GM21529 (cell line): ENCODE data around the gene FXR2.
"Not testable (repeated sequence)": the region's sequence is repeated elsewhere in the genome, so short reads cannot be mapped to it uniquely, and the experiment has no call there.

Experiments
- ATAC-seq: cut with Tn5 transposase; IDR thresholded peaks from one replicate; pipeline ENCODE4 v1.9.1; 2021; ENCODE audit not compliant: unreplicated experiment

Gene FXR2

DNA sequence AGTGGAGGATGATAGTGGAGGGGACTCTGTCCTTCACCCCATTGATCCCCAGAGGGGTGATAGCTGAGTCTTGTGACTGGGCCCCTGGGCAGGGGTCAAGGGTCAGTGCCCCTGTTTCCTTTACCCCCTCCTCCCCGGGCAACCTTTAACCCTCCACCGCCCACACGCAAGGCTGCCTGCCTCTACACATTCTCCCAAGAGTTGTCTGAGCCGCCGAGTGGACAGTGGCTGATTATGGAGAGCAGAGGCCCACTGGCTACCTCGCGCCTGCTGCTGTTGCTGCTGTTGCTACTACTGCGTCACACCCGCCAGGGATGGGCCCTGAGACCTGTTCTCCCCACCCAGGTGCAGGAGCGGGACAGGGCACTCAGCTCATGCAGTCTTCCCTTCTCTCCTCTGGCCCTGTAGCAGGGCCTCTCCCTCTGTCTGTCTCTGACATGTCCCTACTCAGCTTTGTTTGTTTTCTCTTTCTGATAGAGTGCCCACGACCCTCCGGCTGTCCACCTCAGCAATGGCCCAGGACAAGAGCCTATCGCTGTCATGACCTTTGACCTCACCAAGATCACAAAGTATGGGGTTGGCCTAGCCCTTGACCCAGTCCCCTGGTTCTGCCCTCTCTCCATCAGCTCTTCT lies 15.4 kb upstream of the FXR2 start, which contains the start of gene SHBG:
TSS of gene SHBG (plus strand) at position 197 of the 633 bp plus-strand sequence. CDS start at position 235, 38 bp downstream.
- no peak for ATAC-seq

DNA sequence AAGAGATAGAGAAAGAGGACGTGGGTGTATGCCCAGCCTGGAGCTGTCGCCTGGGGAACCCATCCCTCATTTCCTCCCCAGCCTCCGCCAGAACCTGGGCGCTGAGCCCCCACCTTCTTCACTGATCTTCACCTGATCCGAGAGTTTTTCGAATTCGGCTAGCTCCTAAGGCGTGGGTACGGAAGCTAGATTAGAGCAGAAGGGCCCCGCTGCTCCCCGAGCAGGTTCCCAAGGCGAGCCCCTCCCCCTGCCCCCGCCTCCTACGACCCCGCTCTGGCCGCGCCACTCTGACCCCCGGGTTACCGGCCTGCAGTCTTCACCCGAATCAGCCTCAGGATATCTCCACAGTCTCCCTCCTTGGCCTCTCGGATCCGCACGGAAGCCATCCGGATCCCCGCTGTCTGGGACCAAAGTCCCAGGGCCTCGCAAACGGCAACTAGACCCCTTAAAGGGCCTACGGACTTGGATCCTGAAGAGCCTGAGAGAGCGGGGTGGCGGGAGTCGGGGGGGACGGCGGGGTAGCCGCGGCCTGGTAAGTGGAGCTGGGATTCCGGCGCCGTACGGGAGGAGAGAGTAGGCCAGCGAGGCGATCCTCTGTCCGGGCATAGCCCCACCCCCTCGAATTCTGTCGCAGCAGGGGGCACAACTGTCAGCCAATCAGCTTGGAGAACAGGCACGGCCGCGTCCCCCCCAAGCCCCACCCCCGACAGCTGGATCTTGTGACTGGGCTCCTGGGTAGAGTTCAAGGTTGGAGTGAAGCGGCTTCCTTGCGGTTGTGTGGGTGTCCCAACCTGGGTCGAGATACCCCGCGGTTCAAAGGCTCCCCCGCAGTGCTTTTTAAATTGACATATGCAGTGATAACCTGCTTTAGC lies 12.8 kb upstream of the FXR2 start, which contains the start of gene SAT2:
TSS of gene SAT2 (minus strand) at position 572 of the 872 bp plus-strand sequence. CDS start at position 386, 186 bp downstream.
- peak; percentile 75 for ATAC-seq

DNA sequence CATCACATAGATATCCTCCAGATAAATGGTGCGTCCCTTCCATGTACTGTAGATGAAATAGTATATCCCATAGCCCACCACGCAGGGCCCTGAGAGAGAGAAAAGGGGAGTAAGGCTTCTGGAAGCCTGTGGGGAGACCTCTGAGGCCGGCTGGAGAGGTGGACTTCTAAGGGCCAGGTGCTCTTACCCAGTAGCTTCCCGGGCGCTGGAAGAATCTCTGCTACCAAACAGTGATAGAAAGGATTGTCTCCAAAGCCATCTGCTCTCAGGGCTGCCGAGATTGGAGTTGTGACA lies 12.2 kb upstream of the FXR2 start:
- ATAC-seq: no peak

DNA sequence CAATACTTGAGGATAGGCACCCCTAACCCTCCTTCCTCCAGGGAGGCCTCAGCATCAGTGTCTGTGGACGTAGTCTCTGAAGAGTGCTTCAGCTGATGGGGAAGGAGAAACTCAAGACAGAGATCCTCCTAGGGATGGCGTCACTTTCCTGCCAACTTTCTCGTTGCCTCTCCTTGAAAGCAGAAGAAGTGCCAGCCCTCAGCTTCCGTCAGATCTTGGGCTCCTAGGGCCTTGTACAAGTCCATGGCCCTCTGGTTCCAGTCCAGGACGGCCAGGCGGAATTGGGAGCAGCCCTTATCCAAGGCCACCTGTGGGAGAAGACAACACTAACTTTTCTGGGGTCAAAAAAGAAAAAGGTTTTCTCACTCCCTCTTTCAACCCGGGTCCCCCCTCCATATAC lies 11.6 kb upstream of the FXR2 start:
- no peak for ATAC-seq

DNA sequence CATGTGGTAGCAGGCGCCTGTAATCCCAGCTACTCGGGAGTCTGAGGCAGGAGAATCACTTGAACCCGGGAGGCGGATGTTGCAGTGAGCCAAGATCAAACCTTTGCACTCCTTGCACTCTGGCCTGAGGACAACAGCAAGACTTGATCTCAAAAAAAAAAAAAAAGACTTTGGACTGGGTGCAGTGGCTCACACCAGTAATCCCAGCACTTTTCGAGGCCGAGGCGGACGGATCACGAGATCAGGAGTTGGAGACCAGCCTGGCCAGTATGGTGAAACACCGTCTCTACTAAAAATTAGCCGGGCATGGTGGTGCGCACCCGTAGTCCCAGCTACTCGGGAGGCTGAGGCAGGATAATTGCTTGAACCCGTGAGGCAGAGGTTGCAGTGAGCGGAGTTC lies 11.1 kb upstream of the FXR2 start:
- ATAC-seq: not testable (repeated sequence)

DNA sequence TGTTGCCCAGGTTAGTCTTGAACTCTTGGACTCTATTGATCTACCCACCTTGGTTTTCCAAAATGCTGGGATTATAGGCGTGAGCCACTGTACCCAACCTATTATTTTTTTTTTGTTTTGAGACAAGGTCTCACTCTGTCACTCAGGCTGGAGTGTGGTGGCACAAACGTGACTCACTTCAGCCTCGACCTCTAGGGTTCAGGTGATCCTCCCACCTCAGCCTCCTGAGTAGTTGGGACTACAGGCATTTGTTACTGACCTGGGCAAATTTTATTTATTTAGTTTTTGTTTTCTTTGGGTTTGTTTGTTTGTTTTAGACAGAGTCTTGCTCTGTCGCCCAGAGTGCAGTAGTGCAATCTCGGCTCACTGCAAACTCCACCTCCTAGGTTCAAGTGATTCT lies 9.0 kb upstream of the FXR2 start:
- ATAC-seq: no peak

DNA sequence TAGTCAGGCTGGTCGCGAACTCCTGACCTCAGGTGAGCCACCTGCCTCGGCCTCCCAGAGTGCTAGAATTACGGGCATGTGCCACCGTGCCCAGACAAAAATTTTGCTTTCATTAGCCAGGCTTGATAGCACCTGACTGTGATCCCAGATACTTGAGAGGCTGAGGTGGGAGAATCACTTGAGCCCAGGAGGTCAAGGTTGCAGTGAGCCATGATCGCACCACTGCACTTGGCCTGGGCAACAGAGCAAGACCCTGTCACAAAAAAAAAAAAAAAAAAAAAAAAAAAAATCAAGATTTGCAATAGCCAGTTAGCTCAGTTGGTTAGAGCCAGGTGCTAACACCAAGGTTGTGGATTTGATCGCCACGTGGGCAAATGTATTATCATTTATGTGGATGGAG lies 6.1 kb upstream of the FXR2 start:
- ATAC-seq: no peak

DNA sequence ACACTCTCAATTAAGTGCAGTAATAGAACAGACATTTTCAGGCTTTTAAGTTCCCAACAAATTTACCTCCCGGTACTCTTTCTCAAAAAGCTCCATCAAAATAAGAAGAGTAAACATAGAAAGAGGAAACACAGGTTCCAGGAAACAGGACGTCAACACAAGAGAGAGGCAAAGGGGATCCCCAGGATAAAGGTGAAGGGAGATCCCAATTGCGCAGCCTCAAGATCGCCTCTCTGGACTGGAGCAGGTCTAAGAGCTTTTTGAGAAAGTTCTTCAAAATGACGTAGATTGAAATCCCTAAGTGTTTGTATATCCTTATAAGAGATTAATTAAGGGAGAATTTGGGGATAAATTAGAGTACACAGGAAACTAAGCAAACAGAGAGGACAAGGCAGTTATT lies 3.9 kb upstream of the FXR2 start:
- no peak for ATAC-seq

DNA sequence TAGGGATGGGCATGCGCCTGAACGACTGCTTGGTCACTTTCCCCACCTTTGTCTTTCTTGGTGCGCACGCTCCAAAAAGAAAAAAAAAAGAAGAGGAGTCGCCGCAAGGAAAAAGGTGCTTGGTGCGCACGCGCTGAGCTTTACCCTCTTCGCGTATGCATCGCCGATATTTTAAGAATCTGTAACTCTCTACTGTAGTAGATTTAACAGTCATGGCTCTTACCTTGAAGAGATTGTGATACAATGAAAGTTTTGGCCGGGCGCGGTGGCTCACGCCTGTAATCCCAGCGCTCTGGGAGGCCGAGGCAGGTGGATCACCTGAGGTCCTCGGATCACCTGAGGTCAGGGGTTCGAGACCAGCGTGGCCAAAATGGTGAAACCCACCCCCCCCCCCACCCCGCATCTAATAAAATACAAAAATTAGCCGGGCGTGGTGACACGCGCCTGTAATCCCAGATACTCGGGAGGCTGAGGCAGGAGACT lies 609 bp upstream of the FXR2 start:
- ATAC-seq: no peak

DNA sequence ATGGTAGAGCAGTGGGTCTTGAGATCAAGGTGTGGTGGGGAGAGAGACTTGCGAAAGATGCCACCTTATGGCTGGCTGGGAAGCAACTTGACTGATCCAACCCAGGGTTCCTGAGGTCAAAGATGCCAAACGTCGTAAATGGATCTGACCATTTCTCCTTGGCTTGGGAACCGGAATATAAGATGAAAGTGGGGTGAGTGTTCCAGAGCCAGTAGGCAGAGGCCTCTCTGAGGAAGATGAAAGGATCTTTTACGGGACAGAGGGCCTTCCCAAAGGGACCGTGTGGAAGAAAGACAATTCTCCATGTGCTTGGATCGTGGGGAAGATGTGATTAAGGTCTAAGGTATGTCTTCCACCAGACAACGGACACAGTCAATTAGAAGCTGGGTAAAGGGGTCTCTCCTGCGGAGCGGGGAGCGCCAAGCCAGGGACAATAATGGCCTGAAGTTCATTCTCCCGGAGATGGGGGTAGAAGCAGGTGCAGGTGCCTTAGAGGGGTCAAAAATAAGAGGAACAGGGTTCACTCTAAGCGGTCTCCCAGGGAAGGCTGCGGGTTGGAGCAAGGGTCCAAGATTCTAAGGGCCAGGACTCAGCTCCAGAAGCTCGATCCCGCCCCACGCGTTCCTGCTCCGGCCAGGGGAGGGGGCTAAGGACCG lies 800 bp downstream of the FXR2 start:
- ATAC-seq: no peak

DNA sequence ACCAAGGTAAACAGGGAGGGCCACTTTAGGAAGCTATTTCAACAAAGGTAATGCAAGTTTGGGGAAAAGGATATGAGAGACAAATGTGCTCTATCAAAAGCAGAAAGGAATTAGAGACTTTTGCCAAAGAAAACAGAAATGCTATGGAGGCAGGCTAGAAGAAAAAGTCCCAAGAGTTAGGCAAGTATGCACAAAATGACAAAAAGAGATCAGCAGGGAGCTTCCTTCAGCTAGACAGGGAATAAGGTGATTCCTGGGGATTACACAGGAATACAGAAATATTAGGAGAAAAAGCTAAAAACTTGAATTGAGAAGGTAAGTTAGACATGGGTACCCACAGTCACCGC lies 2.4 kb downstream of the FXR2 start:
- no peak for ATAC-seq

DNA sequence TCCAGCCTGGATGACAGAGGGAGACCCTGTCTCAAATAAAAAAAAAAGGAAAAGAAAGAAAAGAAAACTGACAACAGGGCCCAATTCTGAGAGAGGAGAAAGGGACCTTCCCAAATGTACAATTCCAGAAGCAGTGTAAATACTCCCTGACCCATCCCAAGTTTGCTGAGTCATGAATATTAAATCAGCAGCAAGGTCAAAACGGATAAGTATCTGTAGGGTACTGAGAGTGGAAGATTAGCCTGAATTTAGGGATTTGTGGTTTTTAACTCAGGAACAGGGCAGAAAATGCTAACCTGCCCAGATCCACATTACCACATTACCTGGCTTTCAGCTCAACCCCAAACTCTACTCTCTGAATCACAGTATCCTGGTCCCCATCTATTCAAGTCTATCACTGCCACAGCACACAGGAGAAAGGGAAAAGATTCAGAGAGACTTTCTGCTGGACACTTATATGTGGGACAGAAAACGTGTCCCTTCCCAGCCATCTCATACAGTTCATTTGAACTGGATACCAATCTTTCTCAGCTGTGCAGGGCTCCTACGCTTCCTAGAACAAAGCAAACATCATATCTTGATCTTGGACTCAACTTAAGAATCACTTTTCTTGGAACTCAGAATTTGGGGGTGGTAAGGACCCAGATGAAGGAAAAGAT lies 2.9 kb downstream of the FXR2 start:
- ATAC-seq: no peak

DNA sequence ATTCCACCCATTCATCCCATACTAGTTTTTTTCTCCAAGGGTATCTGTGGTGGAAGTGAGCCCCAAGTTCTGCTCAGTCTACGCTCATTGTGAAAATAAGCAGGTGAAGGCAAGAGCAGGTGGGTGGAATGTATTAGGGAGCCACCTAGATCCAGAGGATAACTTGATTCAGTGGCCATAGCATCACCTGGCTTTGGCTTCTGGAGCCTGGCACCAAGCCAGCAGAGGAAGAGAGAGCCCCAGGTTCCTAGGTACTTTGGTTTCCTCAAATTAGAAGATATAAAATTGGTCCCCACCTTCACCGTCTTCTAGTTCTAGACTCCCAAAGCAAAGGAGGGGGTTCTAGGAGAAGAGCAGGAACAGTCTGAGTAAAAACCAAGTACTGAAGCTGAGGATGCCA lies 4.1 kb downstream of the FXR2 start:
- no peak for ATAC-seq

DNA sequence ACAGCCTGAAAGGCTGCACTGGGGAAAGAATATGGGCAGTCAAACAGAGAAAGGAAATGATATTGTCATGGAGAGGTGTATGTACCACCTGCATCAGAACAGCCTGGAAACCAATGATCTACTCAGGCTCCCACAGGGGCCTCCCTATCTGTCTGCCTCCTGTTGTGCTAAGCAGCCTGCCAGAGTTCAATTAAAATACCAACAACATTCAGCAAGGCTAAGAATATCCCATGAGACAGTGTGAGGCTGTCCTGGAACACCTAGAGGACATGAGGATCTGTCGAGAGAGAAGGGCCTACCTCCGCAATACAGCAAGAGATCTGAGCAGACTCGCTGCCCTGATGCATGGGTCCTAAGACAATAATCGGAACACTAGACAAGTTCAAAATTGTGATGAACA lies 8.4 kb downstream of the FXR2 start:
- no peak for ATAC-seq

DNA sequence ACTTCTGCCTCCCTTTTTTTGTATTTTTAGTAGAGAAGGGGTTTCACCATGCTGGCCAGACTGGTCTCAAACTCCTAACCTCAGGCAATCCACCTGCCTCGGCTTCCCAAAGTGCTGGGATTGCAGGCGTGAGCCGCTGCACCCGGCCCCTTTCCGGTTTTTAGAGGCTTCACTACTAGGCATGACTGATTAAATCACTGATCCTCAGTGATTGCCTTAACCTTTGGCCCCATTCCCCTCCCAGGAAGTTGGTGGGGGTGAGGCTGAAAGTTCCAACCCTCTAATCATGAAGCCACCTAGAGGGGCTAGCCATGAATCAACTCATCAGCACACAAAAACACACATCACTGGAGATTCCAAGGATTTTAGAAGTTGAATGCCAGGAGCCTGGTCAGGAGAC lies 17.1 kb downstream of the FXR2 start:
- ATAC-seq: not testable (repeated sequence)

DNA sequence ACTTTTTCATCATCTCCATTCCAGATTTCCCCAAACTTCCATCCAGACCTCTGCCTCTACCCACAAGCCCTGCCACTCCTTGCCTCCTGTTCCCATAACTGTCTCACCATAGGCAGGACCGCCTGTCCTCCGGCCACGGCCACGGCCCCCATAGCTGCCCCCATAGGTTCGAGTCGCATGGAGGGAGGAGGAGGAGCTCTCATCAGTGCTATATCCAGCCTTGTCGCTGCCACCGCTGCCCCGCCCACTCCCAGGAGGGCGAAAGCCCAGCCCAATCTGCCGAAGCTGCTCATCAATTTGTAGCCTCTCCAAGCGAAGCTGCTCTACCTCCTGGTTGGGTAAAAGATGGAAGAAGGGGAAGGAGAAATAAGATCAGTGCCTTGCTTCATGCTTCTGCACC lies 21.4 kb downstream of the FXR2 start:
- ATAC-seq: no peak

DNA sequence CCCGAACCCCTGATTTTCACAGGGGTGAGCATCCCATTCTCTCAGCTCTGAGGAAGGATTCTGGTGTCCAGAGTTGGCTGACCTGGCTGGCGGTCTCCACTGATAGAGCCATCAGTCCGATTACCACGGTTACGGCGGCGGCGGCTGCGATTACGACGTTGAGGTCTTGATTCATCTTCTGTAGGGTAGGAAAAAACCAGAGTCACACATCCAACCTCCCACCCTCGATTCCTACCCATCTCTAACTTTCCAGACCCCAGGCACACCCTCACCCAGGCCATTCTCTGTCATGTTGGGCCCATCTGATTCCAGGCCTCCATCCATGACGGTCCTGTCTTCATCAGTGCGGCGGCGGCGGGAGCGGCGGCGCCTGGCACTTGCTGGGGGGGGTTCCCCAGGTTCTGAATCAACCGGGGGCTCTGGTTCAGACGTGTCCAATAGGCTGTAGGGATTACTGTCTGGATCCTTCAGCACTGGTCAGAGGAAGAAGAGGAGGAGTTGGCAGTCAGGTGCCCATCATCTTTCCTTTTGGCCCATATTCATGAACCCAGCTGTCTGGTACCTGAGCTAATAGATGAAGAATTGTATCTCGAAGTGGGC lies 22.2 kb downstream of the FXR2 start:
- no peak for ATAC-seq

DNA sequence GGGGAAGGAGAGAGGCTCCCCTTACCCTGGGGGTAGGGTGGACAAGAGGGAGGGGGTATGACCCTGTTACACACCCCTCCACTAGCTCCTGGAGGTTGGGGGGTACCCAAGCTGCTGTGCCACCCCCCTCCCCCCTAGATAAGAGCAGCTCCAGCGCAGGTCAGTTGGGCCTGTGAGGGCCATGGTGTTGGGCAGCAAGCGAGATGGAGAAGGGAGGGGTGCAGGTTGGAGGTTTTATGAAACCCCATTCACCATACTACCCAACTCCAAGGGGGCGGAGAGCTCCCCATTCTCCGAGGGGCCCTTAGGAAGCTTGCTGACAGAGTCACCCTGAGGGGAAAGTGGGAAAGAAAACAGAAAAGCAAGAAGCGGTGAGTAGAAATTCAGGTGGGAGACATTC lies 23.1 kb downstream of the FXR2 start:
- no peak for ATAC-seq

DNA sequence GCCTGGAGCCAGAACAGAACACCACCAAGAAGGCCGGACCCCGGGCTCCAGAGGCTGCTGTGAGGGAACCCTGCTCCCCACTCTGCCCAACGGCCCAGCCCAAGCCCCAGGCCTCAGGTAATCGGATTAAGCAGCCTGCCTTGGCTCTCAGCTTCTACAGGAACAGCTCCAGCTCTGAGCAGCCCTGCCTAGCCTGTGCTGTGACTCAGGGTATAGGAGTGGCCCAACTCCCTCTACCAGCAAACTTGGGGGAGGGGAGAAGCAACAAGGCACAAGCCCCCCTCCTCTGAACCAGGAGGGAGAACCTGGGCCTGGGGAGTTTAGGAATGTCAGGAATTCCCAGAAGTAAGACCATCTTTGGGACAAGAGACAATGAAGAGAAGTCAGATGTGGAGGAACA lies 24.0 kb downstream of the FXR2 start:
- no peak for ATAC-seq

DNA sequence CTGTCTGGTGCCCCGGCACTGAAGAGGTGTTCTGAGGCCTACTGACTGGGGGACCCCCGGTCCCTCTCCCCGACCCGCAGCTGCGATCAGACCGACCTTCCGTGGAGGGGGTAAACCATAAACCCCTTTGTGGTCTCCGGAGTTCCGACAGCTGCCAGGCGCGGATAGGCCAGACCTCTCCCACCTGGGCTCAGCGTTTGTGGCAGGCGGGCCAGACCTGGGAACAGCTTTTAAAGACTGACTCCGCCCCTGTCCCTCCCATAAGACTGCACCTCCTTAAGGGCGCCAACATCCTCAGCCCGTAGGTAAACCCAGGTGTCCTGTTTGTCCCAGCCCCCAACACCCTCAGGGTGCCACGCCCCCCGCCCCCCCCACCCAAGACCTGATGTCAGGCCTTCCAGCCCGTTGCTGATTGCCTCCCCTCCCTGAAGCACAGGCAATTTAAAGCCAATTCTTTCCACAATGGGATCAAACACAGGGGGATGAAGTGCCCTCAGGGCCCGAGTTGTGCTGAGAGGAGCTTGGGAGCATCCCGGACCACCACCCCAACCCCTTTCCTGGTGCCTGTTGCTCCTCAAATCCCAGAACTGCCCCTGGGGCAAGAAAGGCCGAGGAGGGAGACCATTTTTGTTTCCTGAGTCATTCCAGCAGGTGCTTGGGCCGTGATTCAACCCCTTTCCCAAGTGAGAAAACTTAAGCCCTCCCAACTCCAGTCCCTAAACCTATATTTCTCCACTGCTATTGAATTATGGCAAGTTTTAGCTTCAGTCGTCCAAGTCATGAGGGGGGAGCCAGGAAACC lies 24.6 kb downstream of the FXR2 start, which contains the start of gene SOX15:
TSS of gene SOX15 (minus strand) at position 204 of the 801 bp plus-strand sequence. CDS start 418 bp downstream, outside the sequence.
- ATAC-seq: no peak
